ENCODE measurements around the gene RHOB.

Gene RHOB

GRCh38 chr2:20475567-20475952, 28.7 kb downstream of the RHOB start:
- Mint-ChIP-seq H3K27me3 (ENCODE audit: low read depth, poor library complexity) (peaks cover 13% of the 10 kb centered on the region), H3K36me3 (ENCODE audit: low read depth) (no peaks in the 10 kb centered on the region), H3K27ac (no peak overlapping the region), H3K4me1 (peaks cover 15% of the 10 kb centered on the region), H3K9me3 (peaks cover 9% of the 10 kb centered on the region), H3K4me3 (no peak overlapping the region)
- DNase-seq = no peak
- no peak for TF ChIP-seq CTCF (IDR thresholded peaks at IDR 0.05)

- H3K27ac Mint-ChIP-seq = no peak overlapping the region
- peaks cover 10% of the 10 kb centered on the region for H3K27me3 Mint-ChIP-seq (ENCODE audit: low read depth, poor library complexity)
- no peak overlapping the region for H3K4me3 Mint-ChIP-seq
- no peak for DNase-seq
- H3K9me3 Mint-ChIP-seq = peaks cover 9% of the 10 kb centered on the region
- H3K4me1 Mint-ChIP-seq = peaks cover 15% of the 10 kb centered on the region
- no peaks in the 10 kb centered on the region for H3K36me3 Mint-ChIP-seq (ENCODE audit: low read depth)
- TF ChIP-seq CTCF (IDR thresholded peaks at IDR 0.05) = no peak
Observed at GRCh38 chr2:20476481-20476880, 29.6 kb downstream of the RHOB start.

- no peak for DNase-seq
- Mint-ChIP-seq H3K4me1 (peaks cover 17% of the 10 kb centered on the region), H3K27me3 (ENCODE audit: low read depth, poor library complexity) (peaks cover 9% of the 10 kb centered on the region), H3K4me3 (no peak overlapping the region), H3K27ac (no peak overlapping the region), H3K36me3 (ENCODE audit: low read depth) (no peaks in the 10 kb centered on the region), H3K9me3 (peaks cover 9% of the 10 kb centered on the region)
- TF ChIP-seq CTCF (IDR thresholded peaks at IDR 0.05) = no peak
Observed at GRCh38 chr2:20476950-20477349, 30.1 kb downstream of the RHOB start.

- H3K4me3 Mint-ChIP-seq = no peak overlapping the region
- no peak overlapping the region for H3K27ac Mint-ChIP-seq
- TF ChIP-seq CTCF (IDR thresholded peaks at IDR 0.05) = no peak
- H3K4me1 Mint-ChIP-seq = peaks cover 35% of the 10 kb centered on the region
- peaks cover 9% of the 10 kb centered on the region for H3K9me3 Mint-ChIP-seq
- peaks cover 10% of the 10 kb centered on the region for H3K27me3 Mint-ChIP-seq (ENCODE audit: low read depth, poor library complexity)
- no peak for DNase-seq
- H3K36me3 Mint-ChIP-seq (ENCODE audit: low read depth) = no peaks in the 10 kb centered on the region
Observed at GRCh38 chr2:20478961-20479360, 32.1 kb downstream of the RHOB start.

- peaks cover 9% of the 10 kb centered on the region for H3K9me3 Mint-ChIP-seq
- no peak for DNase-seq
- H3K27me3 Mint-ChIP-seq (ENCODE audit: low read depth, poor library complexity) = peaks cover 16% of the 10 kb centered on the region
- no peak overlapping the region for H3K27ac Mint-ChIP-seq
- H3K36me3 Mint-ChIP-seq (ENCODE audit: low read depth) = no peaks in the 10 kb centered on the region
- peaks cover 35% of the 10 kb centered on the region for H3K4me1 Mint-ChIP-seq
- no peak overlapping the region for H3K4me3 Mint-ChIP-seq
- TF ChIP-seq CTCF (IDR thresholded peaks at IDR 0.05) = no peak
Observed at GRCh38 chr2:20479835-20480234, 33.0 kb downstream of the RHOB start.

GRCh38 chr2:20480913-20481312, 34.0 kb downstream of the RHOB start:
- H3K27me3 Mint-ChIP-seq (ENCODE audit: low read depth, poor library complexity) = peaks cover 16% of the 10 kb centered on the region
- H3K4me3 Mint-ChIP-seq = no peak overlapping the region
- TF ChIP-seq CTCF (IDR thresholded peaks at IDR 0.05) = no peak
- peaks cover 31% of the 10 kb centered on the region for H3K4me1 Mint-ChIP-seq
- H3K9me3 Mint-ChIP-seq = peaks cover 9% of the 10 kb centered on the region
- DNase-seq = no peak
- no peaks in the 10 kb centered on the region for H3K36me3 Mint-ChIP-seq (ENCODE audit: low read depth)
- H3K27ac Mint-ChIP-seq = no peak overlapping the region
